Endothelial cell of umbilical vein (primary cell): ENCODE measurements around the gene SHISA8. TPM values are rescaled to one million over a fixed set of nuclear protein-coding genes. Genes with fewer than 3 reads are reported as not detected.

Experiments used
- BruUV-seq: library from RNA; stranded (reverse); fragments of 400-500 nt; replicated peaks from 2 replicates; lab custom pipeline; 2021; lab: Mats Ljungman, UMichigan
- CTCF ChIA-PET: fragments of 300-600, 350-600 bp; sonication (Branson Sonifier 250); formaldehyde crosslinking; loops from one replicate; lab custom pipeline; 2021; ENCODE audit warnings: antibody characterized with exemption, inconsistent platforms; lab: Charles Lee
- POLR2A ChIA-PET: fragments of 300-600, 350-600 bp; sonication (Branson Sonifier 250); formaldehyde crosslinking; loops from one replicate; lab custom pipeline; 2021; ENCODE audit warnings: antibody characterized with exemption, inconsistent platforms; lab: Charles Lee
- DNase-seq: peaks from one replicate; pipeline ENCODE4 v3.0.0-alpha.2; 2011; ENCODE audit warnings: low read depth, low spot score
- FAIRE-seq: peaks from 2 replicates; lab custom pipeline; 2011; peaks lifted over from hg19 to GRCh38; lab: Jason Lieb, UNC
- H2AFZ ChIP-seq: 2 replicates; pipeline ENCODE4 v1.6.0; 2012; ENCODE audit warnings: low read depth, low read length, control low read depth, inconsistent platforms
- H3K27ac ChIP-seq: 2 replicates; pipeline ENCODE4 v1.5.1; 2011; ENCODE audit warnings: low read depth, mild to moderate bottlenecking, control low read depth, low read length, moderate library complexity; ENCODE audit not compliant: insufficient read depth
- H3K27me3 ChIP-seq, 2 experiments: 2 replicates each; pipeline versions ENCODE4 v1.6.0 to v1.6.1; 2011; ENCODE audit warnings: low read length in 2 of 2, mixed read lengths in 1 of 2; ENCODE audit not compliant: control insufficient read depth in 2 of 2, insufficient read depth in 2 of 2
- H3K36me3 ChIP-seq, 2 experiments: 2 replicates in 1 of 2; 3 replicates in 1 of 2; pipeline ENCODE4 v1.5.1; 2011; ENCODE audit warnings: low read length in 2 of 2, mild to moderate bottlenecking in 1 of 2, moderate library complexity in 1 of 2; ENCODE audit not compliant: control insufficient read depth in 2 of 2, insufficient read depth in 2 of 2; ENCODE audit errors: extremely low read depth in 1 of 2
- H3K4me1 ChIP-seq: 3 replicates; pipeline ENCODE4 v1.5.1; 2011; ENCODE audit warnings: mild to moderate bottlenecking, low read length; ENCODE audit not compliant: control insufficient read depth, insufficient read depth; ENCODE audit errors: extremely low read depth
- H3K4me2 ChIP-seq: 2 replicates; pipeline ENCODE4 v1.6.1; 2011; ENCODE audit warnings: low read length, control low read depth, mixed read lengths; ENCODE audit not compliant: insufficient read depth
- H3K4me3 ChIP-seq, 3 experiments: fragments of 200-600 bp in 1 of 3; sonication (generic), shearing (Covaris generic) in 1 of 3; replicated peaks in 1 of 3; 2 replicates each; pipeline ENCODE4 v1.5.1; 2011 to 2016; ENCODE audit warnings: control low read depth in 3 of 3, low read length in 3 of 3, mild to moderate bottlenecking in 2 of 3, inconsistent platforms in 1 of 3, low read depth in 1 of 3, moderate library complexity in 1 of 3; ENCODE audit not compliant: insufficient read depth in 1 of 3
- H3K79me2 ChIP-seq: 2 replicates; pipeline ENCODE4 v1.6.0; 2012; ENCODE audit warnings: low read length, inconsistent platforms; ENCODE audit not compliant: control insufficient read depth, insufficient read depth
- H3K9ac ChIP-seq: replicated peaks from 2 replicates; pipeline ENCODE3; 2011; ENCODE audit warnings: low read length, control low read depth; ENCODE audit not compliant: insufficient read depth; ENCODE audit errors: extremely low read depth
- H3K9me1 ChIP-seq: replicated peaks from 3 replicates; pipeline ENCODE4 v1.6.0; 2011; ENCODE audit warnings: mild to moderate bottlenecking, low read length; ENCODE audit not compliant: control insufficient read depth, insufficient read depth; ENCODE audit errors: extremely low read depth
- H3K9me3 ChIP-seq: replicated peaks from 2 replicates; pipeline ENCODE4 v1.5.1; 2012; ENCODE audit warnings: low read length, inconsistent platforms; ENCODE audit not compliant: control insufficient read depth, insufficient read depth
- H4K20me1 ChIP-seq: replicated peaks from 2 replicates; pipeline ENCODE3; 2011; ENCODE audit warnings: mild to moderate bottlenecking, low read length; ENCODE audit not compliant: control insufficient read depth, insufficient read depth; ENCODE audit errors: extremely low read depth
- CTCF ChIP-seq, 2 donors: IDR thresholded peaks; 1 replicate in 1 of 2; 2 replicates in 1 of 2; pipeline ENCODE4 v1.5.1; 2011; ENCODE audit warnings: low read length in 2 of 2, mild to moderate bottlenecking in 2 of 2, moderate library complexity in 2 of 2, control low read depth in 1 of 2, inconsistent platforms in 1 of 2, low read depth in 1 of 2; ENCODE audit not compliant: insufficient read depth in 1 of 2; ENCODE audit errors: extremely low read depth in 1 of 2
- EZH2 ChIP-seq: IDR thresholded peaks from 2 replicates; pipeline ENCODE4 v1.6.1; 2012; ENCODE audit warnings: borderline replicate concordance, low read depth, mild to moderate bottlenecking, moderate library complexity, low read length, inconsistent platforms; ENCODE audit not compliant: severe bottlenecking
- FOS ChIP-seq: IDR thresholded peaks from 2 replicates; pipeline ENCODE4 v1.6.1; 2011; ENCODE audit warnings: mild to moderate bottlenecking, low read length, moderate library complexity, borderline replicate concordance; ENCODE audit not compliant: insufficient read depth
- JUN ChIP-seq: IDR thresholded peaks from 2 replicates; pipeline ENCODE4 v1.6.1; 2011; ENCODE audit warnings: borderline replicate concordance, low read depth; ENCODE audit not compliant: insufficient read length, insufficient read depth
- MAX ChIP-seq: IDR thresholded peaks from 2 replicates; pipeline ENCODE4 v1.6.1; 2011; ENCODE audit not compliant: insufficient read depth, insufficient read length
- POLR2A ChIP-seq: IDR thresholded peaks from 2 replicates; pipeline ENCODE4 v1.6.1; 2012; ENCODE audit warnings: low read depth, mild to moderate bottlenecking, control low read depth, low read length
- POLR2AphosphoS5 ChIP-seq: IDR thresholded peaks from 2 replicates; pipeline ENCODE4 v1.6.1; 2012; ENCODE audit warnings: low read depth, mild to moderate bottlenecking, control low read depth, low read length, moderate library complexity; ENCODE audit not compliant: insufficient read depth
- dilution Hi-C: fragments of 300-500 bp; cut with MboI; formaldehyde crosslinking; loops from one replicate; pipeline ENCODE4 v1.15.0; 2019; ENCODE audit warnings: low sequenced_read_pairs; ENCODE audit not compliant: extremely low pct_ligation_motif_present
- intact Hi-C: fragments of 100-400 bp; cut with micrococcal nuclease; formaldehyde crosslinking; loops from one replicate; pipeline ENCODE4 v1.10.0; 2022
- polyA plus RNA-seq, 4 experiments: library from polyadenylated mRNA; depleted of rRNA in 3 of 4; stranded (reverse) in 3 of 4; unstranded in 1 of 4; fragments of >200 nt; gene quantifications; 2 replicates each; pipeline versions ENCODE4 v1.2.1 to v1.2.3, GENCODE V29; 2011 to 2012; ENCODE audit warnings: missing spikeins in 1 of 4
- total RNA-seq: library from RNA; stranded (reverse); gene quantifications from 2 replicates; pipeline ENCODE4 v1.2.3, GENCODE V29; 2021

Gene SHISA8
- total and polyA plus RNA-seq, 2 donors (not counting 3 experiments of a cell fraction or from before 2014, with no cell fraction given): not detected

GRCh38 chr22:41891407-41891806 lies 23.5 kb downstream of the SHISA8 start:
- intact Hi-C loops: no loop called here
- H4K20me1 ChIP-seq: no peaks in the 10 kb centered on the region
- FAIRE-seq (no peak), DNase-seq (no peak)
- CTCF ChIA-PET: interaction anchor here (0.7 to 2.4 kb wide), 2 partner anchors 34 to 145 kb away, joined by 3 to 6 read pairs; no protein-coding TSS in a partner anchor
- H3K36me3 ChIP-seq: peaks cover 24 to 34% of the 10 kb centered on the region in 2 experiments
- no peaks in the 10 kb centered on the region for H3K9me1 ChIP-seq
- no peak overlapping the region for H3K4me2 ChIP-seq
- dilution Hi-C loops: no loop called here
- no peak overlapping the region for H3K4me3 ChIP-seq
- H3K9ac ChIP-seq: no peak overlapping the region
- no TSS peak for BruUV-seq
- H3K4me1 ChIP-seq: no peaks in the 10 kb centered on the region
- H3K27me3 ChIP-seq: no peaks in the 10 kb centered on the region
- H2AFZ ChIP-seq: no peak overlapping the region
- POLR2A ChIA-PET: no interaction called here
- no peaks in the 10 kb centered on the region for H3K79me2 ChIP-seq
- TF ChIP-seq POLR2AphosphoS5: no peak
- TF ChIP-seq POLR2A: no peak
- no peak for TF ChIP-seq CTCF (IDR thresholded peaks at IDR 0.05; ENCODE audit: extremely low read depth in 1 of 2, insufficient read depth in 1 of 2, low read depth in 1 of 2, low read length in 2 of 2)
- no peak for TF ChIP-seq EZH2
- TF ChIP-seq MAX: no peak
- TF ChIP-seq JUN: no peak
- TF ChIP-seq FOS: no peak
- no peaks in the 10 kb centered on the region for H3K9me3 ChIP-seq
- H3K27ac ChIP-seq: no peak overlapping the region
